ENCODE results near the gene NFKB1. TPM values are rescaled to one million over a fixed set of nuclear protein-coding genes. Genes with fewer than 3 reads are reported as not detected.
A peak's percentile ranks its signal among the peaks of the same experiment; 100 is the strongest.

The NFKB1 gene, protein sequence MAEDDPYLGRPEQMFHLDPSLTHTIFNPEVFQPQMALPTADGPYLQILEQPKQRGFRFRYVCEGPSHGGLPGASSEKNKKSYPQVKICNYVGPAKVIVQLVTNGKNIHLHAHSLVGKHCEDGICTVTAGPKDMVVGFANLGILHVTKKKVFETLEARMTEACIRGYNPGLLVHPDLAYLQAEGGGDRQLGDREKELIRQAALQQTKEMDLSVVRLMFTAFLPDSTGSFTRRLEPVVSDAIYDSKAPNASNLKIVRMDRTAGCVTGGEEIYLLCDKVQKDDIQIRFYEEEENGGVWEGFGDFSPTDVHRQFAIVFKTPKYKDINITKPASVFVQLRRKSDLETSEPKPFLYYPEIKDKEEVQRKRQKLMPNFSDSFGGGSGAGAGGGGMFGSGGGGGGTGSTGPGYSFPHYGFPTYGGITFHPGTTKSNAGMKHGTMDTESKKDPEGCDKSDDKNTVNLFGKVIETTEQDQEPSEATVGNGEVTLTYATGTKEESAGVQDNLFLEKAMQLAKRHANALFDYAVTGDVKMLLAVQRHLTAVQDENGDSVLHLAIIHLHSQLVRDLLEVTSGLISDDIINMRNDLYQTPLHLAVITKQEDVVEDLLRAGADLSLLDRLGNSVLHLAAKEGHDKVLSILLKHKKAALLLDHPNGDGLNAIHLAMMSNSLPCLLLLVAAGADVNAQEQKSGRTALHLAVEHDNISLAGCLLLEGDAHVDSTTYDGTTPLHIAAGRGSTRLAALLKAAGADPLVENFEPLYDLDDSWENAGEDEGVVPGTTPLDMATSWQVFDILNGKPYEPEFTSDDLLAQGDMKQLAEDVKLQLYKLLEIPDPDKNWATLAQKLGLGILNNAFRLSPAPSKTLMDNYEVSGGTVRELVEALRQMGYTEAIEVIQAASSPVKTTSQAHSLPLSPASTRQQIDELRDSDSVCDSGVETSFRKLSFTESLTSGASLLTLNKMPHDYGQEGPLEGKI
- total RNA-seq, result 10 to 100 TPM; 84.7 to 88.1 TPM

DNA sequence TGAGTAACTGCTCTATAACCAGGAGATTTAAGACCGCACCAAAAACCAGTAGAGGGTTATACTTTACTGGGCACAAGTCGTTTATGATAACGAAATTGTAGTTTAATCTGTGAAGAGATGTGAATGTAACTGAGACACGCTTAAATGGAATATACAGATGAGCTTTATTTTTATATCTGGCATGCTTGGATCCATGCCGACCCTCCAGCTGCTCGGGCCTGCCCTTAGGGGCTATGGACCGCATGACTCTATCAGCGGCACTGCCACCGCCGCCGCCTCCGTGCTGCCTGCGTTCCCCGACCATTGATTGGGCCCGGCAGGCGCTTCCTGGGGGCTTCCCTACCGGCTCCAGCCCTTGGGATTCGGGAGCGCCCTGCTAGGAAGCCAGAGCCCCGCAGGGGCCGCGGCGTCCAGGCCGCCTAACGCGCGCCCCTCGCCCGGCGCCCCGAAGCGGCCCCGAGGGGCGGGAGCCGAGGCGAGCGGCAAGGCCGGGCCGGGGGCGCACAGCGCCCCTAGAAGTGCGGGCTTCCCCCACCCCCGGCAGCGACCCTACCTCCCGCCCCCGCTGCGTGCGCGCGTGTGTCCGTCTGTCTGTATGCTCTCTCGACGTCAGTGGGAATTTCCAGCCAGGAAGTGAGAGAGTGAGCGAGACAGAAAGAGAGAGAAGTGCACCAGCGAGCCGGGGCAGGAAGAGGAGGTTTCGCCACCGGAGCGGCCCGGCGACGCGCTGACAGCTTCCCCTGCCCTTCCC, at the start of gene NFKB1:
NFKB1 (plus strand) TSS at position 664 of the 751 bp plus-strand sequence. CDS start 24,160 bp downstream, outside the sequence.
- CTCF ChIA-PET, result interaction anchor here (0.6 to 2.1 kb wide), 10 partner anchors 17 to 291 kb away, joined by 3 to 15 read pairs (median 4); no protein-coding TSS in a partner anchor

DNA sequence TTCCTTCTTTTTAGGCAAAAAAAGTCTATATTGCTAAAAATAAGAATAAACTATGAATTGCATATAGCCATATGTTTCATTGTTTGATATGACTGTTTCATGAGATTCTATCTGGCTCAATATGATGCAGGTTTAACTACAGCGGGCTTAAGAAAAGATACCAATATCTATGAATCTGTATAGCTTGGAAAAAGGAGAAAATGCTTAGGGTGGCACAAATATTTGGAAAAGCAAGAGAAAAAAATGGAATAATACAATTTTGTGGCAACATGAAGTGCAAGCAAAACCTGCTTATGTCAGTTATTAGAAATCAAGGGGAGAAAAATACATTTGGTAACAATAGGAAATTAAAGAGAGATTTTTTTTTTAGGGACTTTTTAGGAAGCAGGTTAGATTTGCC, 48.3 kb upstream of the NFKB1 start:
- Mint-ChIP-seq H3K27ac (no peak overlapping the region), H3K4me3 (no peak overlapping the region), H3K9me3 (no peaks in the 10 kb centered on the region), H3K27me3 (no peaks in the 10 kb centered on the region), H3K36me3 (ENCODE audit: low read depth) (no peaks in the 10 kb centered on the region), H3K4me1 (peaks cover 28% of the 10 kb centered on the region)
- CTCF ChIA-PET, result interaction anchor here (1.5 kb wide), 1 partner anchor 22 kb away, joined by 3 read pairs; no protein-coding TSS in a partner anchor
- DNase-seq, result no peak
- POLR2A ChIA-PET, result no interaction called here

More for the DNA sequence above, at the start of gene NFKB1:
- H3K27me3 Mint-ChIP-seq, result peaks cover 3% of the 10 kb centered on the region
- H3K4me3 Mint-ChIP-seq, result peak within 1 kb of the TSS; percentile 89
- H3K27ac Mint-ChIP-seq, result peak within 1 kb of the TSS; percentile 87
- DNase-seq, result peak; percentile 78
- H3K36me3 Mint-ChIP-seq (ENCODE audit: low read depth), result peaks cover 21% of the 10 kb centered on the region
- no peaks in the 10 kb centered on the region for H3K9me3 Mint-ChIP-seq
- POLR2A ChIA-PET, result interaction anchor here (0.7 to 5.5 kb wide), 26 partner anchors 9 to 368 kb away, joined by 3 to 43 read pairs (median 6); partner anchors contain the start of genes CISD2, SLC39A8 and UBE2D3
- peaks cover 26% of the 10 kb centered on the region for H3K4me1 Mint-ChIP-seq

DNA sequence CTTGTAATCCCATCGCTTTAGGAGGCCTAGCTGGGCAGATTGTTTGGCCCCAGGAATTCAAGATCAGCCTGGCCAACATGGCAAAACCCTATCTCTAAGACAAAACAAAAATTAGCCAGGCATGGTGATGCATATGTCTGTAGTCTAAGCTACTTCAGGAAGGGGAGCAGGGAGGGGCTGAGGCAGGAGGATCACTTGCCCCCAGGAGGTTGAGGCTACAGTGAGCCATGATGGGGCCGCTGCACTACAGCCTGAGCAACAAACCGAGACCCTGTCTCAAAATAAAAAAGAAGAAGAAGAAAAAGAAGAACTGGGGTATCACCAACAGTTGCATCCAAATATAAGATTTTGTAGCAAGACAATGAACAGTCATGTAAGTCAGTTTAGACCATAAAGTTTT, 47.3 kb upstream of the NFKB1 start:
- ChIA-PET POLR2A (interaction anchor here (1.2 kb wide), 1 partner anchor 46 kb away, joined by 4 read pairs; no protein-coding TSS in a partner anchor), CTCF (no interaction called here)
- Mint-ChIP-seq H3K4me3 (no peak overlapping the region), H3K27me3 (peaks cover 5% of the 10 kb centered on the region), H3K36me3 (ENCODE audit: low read depth) (peaks cover 4% of the 10 kb centered on the region), H3K9me3 (peaks cover 6% of the 10 kb centered on the region), H3K4me1 (peaks cover 24% of the 10 kb centered on the region), H3K27ac (no peak overlapping the region)
- DNase-seq, result no peak

DNA sequence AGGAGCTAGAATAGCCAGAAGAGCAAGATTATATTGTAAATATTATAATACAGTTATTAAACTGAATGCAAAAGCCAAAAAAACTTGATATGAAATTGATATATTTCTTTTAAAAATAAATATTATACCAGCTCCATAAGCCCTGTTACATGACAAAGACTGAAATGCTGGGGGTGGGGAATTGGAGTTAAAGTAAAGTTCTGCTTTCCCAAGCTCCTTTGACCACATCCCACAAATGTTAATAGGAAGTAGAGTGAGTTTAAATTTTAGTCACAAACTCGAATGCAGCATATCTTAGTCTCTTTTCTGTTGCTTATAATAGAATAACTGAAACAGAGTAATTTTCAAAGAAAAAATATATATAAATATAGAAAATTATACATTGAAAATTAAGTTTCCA, 46.9 kb upstream of the NFKB1 start:
- ChIA-PET CTCF (no interaction called here), POLR2A (interaction anchor here (1.0 to 1.2 kb wide), 2 partner anchors 46 to 47 kb away, joined by 3 to 4 read pairs; no protein-coding TSS in a partner anchor)
- H3K36me3 Mint-ChIP-seq (ENCODE audit: low read depth), result peaks cover 4% of the 10 kb centered on the region
- no peak for DNase-seq
- no peak overlapping the region for H3K4me3 Mint-ChIP-seq
- no peak overlapping the region for H3K27ac Mint-ChIP-seq
- peaks cover 24% of the 10 kb centered on the region for H3K4me1 Mint-ChIP-seq
- peaks cover 8% of the 10 kb centered on the region for H3K9me3 Mint-ChIP-seq
- H3K27me3 Mint-ChIP-seq, result peaks cover 5% of the 10 kb centered on the region

DNA sequence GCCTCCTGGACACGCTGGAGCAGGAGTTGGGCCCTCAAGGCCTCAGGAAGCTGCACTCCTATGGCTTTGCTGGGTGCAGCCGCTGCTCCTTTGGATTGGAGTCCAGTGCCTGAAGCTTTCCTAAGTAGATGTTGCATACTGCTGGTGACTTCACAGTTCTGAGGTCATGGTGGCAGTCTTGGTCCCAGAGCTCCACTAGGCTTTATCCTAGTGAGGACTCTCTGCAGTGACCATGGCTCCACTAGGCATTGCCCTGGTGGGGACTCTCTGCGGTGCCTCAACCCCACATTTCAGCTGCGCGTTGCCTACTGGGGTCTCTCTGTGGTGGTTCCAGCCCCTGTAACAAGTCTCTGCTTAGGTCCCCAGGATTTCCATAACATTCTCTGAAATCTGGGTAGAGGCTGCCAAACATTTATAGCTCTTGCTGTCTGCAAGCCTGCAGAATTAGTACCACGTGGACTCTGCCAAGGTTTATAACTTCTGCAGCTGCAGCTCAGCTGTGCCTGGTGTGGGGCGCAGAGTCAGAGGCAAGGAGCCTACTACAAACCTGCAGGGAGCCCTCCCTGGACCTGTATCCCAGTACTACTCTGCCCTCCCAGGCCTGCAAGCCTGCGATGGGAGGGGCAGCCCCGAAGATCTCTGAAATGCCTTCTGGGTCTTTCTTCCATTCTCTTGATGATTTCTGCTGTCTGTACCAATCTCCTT, 46.0 kb upstream of the NFKB1 start:
- DNase-seq, result no peak
- Mint-ChIP-seq H3K4me3 (no peak overlapping the region), H3K9me3 (peaks cover 15% of the 10 kb centered on the region), H3K27ac (no peak overlapping the region), H3K27me3 (peaks cover 5% of the 10 kb centered on the region), H3K36me3 (ENCODE audit: low read depth) (peaks cover 9% of the 10 kb centered on the region), H3K4me1 (peaks cover 17% of the 10 kb centered on the region)
- CTCF ChIA-PET, result no interaction called here
- POLR2A ChIA-PET, result interaction anchor here (1.0 kb wide), 1 partner anchor 46 kb away, joined by 3 read pairs; no protein-coding TSS in a partner anchor

DNA sequence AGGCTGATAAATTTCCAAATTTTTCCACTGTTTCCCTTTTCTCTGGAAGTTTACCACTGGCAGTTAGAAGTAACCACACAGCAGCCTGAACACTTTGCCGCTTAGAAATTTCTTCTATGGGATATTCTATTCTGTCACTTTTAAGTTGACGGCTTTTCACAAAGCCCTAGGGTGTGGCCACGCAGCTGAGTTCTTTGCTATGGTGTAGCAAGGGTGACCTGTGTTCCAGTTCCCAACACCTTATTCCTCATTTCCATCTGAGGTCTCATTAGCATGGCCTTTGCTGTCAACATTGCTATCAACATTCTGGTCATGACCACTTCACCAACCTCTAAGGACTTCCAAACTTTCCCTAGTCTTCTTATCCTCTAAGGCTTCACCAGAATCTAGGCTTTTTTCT, 45.4 kb upstream of the NFKB1 start:
- Mint-ChIP-seq H3K9me3 (peaks cover 17% of the 10 kb centered on the region), H3K27ac (no peak overlapping the region), H3K27me3 (peaks cover 5% of the 10 kb centered on the region), H3K4me3 (no peak overlapping the region), H3K4me1 (peaks cover 14% of the 10 kb centered on the region), H3K36me3 (ENCODE audit: low read depth) (peaks cover 15% of the 10 kb centered on the region)
- CTCF ChIA-PET, result no interaction called here
- DNase-seq, result no peak
- POLR2A ChIA-PET, result no interaction called here

DNA sequence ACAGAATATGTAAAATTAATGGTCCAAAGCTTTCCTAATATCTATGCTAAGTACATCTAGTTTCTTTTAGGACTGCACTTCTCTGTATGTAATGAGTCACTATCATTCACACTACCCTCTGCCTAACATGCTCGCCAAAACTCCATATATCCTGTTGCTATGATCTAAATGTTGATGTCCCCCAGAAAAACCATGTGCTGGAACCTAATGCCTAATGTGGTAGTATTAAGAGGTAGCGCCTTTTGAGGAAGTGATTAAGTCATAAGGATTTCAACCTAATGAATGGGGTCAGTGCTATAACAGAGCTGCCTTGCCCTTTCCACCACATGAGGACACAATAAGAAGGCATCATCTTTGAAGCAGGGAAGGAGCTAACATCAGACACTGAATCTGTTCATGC, 34.9 kb upstream of the NFKB1 start:
- Mint-ChIP-seq H3K4me3 (no peak overlapping the region), H3K27ac (no peak overlapping the region), H3K36me3 (ENCODE audit: low read depth) (peaks cover 13% of the 10 kb centered on the region), H3K4me1 (peaks cover 24% of the 10 kb centered on the region), H3K9me3 (peaks cover 11% of the 10 kb centered on the region), H3K27me3 (peaks cover 4% of the 10 kb centered on the region)
- DNase-seq, result no peak
- ChIA-PET POLR2A (no interaction called here), CTCF (no interaction called here)

DNA sequence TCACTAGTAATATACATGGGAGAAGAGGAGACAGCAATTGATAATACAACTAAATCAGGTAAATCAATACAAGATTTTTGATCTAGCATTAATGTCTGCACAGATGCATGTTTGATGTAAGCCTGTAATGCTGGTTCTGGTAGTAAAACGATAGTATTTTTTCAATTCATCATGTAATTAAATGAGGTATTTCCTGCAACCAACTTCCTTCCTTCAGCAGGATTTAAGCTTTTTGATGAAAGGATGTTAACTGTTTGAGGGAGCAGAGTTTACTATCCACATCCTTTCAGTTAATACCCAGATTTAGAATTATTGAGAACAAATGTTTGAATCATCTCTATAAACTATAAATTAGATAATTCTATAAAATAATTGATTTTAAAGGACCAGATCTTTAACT, 31.4 kb upstream of the NFKB1 start:
- Mint-ChIP-seq H3K27ac (no peak overlapping the region), H3K4me3 (no peak overlapping the region), H3K9me3 (no peaks in the 10 kb centered on the region), H3K27me3 (peaks cover 6% of the 10 kb centered on the region), H3K36me3 (ENCODE audit: low read depth) (peaks cover 7% of the 10 kb centered on the region), H3K4me1 (peaks cover 22% of the 10 kb centered on the region)
- ChIA-PET CTCF (interaction anchor here (0.5 kb wide), 1 partner anchor 39 kb away, joined by 3 read pairs; no protein-coding TSS in a partner anchor), POLR2A (interaction anchor here (1.6 kb wide), 1 partner anchor 31 kb away, joined by 4 read pairs; the partner anchor contains the start of gene NFKB1)
- no peak for DNase-seq

DNA sequence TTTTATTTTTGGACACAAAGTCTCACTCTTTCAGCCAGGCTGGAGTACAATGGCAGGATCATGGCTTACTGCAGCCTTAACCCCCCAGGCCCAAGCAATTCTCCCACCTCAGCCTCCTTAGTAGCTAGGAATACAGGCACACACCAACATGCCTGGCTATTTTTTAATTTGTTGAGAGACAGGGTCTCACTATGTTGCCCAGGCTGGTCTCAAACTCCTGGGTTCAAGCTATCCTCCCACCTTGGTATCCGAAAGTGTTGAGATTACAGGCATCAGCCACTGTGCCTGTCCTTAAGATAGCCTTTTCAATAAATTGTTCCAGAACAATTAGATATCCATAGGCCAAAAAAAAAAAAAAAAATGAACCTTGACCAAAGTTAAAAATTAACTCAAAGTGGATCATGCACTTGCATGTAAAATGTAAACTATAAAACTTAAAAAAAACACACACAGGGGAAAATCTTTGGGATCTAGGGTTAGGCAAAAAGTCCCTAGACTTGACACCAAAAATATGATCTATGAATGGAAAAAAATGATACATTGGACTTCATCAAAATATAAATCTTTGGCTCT, 28.6 kb upstream of the NFKB1 start:
- Mint-ChIP-seq H3K9me3 (peaks cover 9% of the 10 kb centered on the region), H3K4me1 (peaks cover 10% of the 10 kb centered on the region), H3K27ac (no peak overlapping the region), H3K36me3 (ENCODE audit: low read depth) (peaks cover 12% of the 10 kb centered on the region), H3K4me3 (no peak overlapping the region), H3K27me3 (peaks cover 10% of the 10 kb centered on the region)
- POLR2A ChIA-PET, result no interaction called here
- DNase-seq, result no peak
- CTCF ChIA-PET, result no interaction called here

DNA sequence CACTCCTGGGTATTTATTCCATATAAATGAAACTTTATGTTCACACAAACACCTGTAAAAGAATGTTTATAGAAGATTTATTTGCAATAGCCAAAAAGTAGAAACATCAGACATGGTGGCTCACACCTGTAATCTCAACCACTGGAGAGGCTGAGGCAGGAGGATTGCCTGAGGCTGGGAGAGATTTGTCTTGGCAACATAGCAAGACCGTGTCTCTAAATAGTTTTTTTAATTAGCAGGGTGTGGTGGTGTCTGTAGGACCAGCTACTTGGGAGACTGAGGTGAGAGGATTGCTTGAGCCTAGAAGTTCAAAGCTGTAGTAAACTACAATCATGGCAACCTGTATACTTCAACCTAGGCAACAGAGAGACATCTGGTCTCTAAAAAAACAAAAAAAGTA, 27.7 kb upstream of the NFKB1 start:
- POLR2A ChIA-PET, result no interaction called here
- CTCF ChIA-PET, result no interaction called here

DNA sequence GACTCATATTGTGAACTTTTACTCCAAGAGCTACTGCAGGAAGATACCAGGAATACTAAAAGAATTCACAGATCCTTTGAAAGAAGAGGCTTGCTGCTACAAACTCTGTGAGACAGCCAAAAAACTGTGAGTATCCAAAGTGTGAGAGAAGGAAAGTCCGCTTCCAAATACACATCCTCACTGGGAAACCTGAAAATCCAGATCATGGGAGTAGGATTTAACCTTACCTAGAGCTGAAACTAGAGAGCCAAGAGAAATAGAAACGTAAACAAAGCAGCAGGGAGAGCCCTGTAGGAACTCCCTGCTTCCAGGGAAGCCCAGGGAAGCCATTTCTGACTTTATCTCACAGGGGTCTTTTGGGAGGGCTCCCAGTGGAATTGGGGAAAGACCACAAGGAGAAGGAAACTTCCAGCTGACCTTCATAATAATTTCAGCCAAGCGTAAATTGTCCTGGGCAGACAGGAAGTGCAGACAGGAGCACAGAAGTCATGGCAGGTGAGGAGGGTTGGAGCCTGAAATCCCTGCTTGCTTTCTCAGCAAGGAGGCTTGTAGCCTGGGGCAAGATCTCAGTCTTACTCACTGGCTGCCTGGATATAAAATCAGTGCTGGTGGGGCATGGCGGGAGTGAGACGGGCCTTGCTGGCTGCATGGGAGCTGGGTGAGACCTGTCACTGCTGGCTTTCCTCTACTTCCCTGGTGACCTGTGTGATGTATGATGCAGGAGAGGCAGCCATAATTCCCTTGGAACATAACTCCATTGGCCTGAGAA, 26.2 kb upstream of the NFKB1 start:
- peaks cover 19% of the 10 kb centered on the region for H3K9me3 Mint-ChIP-seq
- CTCF ChIA-PET, result interaction anchor here (0.8 kb wide), 1 partner anchor 605 kb away, joined by 3 read pairs; no protein-coding TSS in a partner anchor
- POLR2A ChIA-PET, result no interaction called here
- peaks cover 4% of the 10 kb centered on the region for H3K4me1 Mint-ChIP-seq
- peaks cover 8% of the 10 kb centered on the region for H3K27me3 Mint-ChIP-seq
- H3K36me3 Mint-ChIP-seq (ENCODE audit: low read depth), result peaks cover 14% of the 10 kb centered on the region
- DNase-seq, result no peak
- no peak overlapping the region for H3K4me3 Mint-ChIP-seq
- H3K27ac Mint-ChIP-seq, result no peak overlapping the region

More for the DNA sequence above, 27.7 kb upstream of the NFKB1 start:
- Mint-ChIP-seq H3K4me3 (no peak overlapping the region), H3K27ac (no peak overlapping the region), H3K9me3 (peaks cover 10% of the 10 kb centered on the region), H3K36me3 (ENCODE audit: low read depth) (peaks cover 12% of the 10 kb centered on the region), H3K27me3 (peaks cover 10% of the 10 kb centered on the region), H3K4me1 (peaks cover 10% of the 10 kb centered on the region)
- no peak for DNase-seq
